Loucy (cell line): Measurements from ENCODE around the gene HOXD13.
A peak's percentile ranks its signal among the peaks of the same experiment; 100 is the strongest.

Experiments
- H2AFZ ChIP-seq: fragments of 200-600 bp; sonication (generic); 2 replicates; pipeline ENCODE4 v1.6.0; 2016; ENCODE audit warnings: antibody characterized with exemption, mild to moderate bottlenecking, low read length, moderate library complexity
- H3F3A ChIP-seq: fragments of 200-600 bp; 2 replicates; pipeline ENCODE4 v1.6.0; 2016; ENCODE audit warnings: antibody characterized with exemption, low read depth, mild to moderate bottlenecking
- H3K27me3 ChIP-seq: fragments of 200-600 bp; sonication (generic); 2 replicates; pipeline ENCODE4 v1.6.1; 2014; ENCODE audit warnings: low read length, mild to moderate bottlenecking; ENCODE audit not compliant: insufficient read depth, poor library complexity, severe bottlenecking
- H3K36me3 ChIP-seq: fragments of 200-600 bp; sonication (generic); 2 replicates; pipeline ENCODE4 v1.6.1; 2016; ENCODE audit warnings: low read length; ENCODE audit not compliant: insufficient read depth
- H3K4me1 ChIP-seq: fragments of 200-600 bp; sonication (generic); 2 replicates; pipeline ENCODE4 v1.5.1; 2014; ENCODE audit warnings: low read length, mild to moderate bottlenecking; ENCODE audit not compliant: insufficient read depth, poor library complexity, severe bottlenecking
- H3K4me2 ChIP-seq: fragments of 200-600 bp; sonication (generic); 2 replicates; pipeline ENCODE4 v1.6.0; 2014; ENCODE audit warnings: antibody characterized with exemption, low read length, low read depth, mild to moderate bottlenecking; ENCODE audit not compliant: poor library complexity, severe bottlenecking
- H3K4me3 ChIP-seq: fragments of 200-600 bp; sonication (generic); 2 replicates; pipeline ENCODE4 v1.5.1; 2014; ENCODE audit warnings: low read length, mild to moderate bottlenecking, mixed read lengths; ENCODE audit not compliant: poor library complexity, severe bottlenecking
- H3K79me2 ChIP-seq: fragments of 200-600 bp; sonication (generic); 2 replicates; pipeline ENCODE4 v1.6.1; 2014; ENCODE audit warnings: low read length; ENCODE audit not compliant: insufficient read depth
- H3K9ac ChIP-seq: fragments of 200-600 bp; sonication (generic); 2 replicates; pipeline ENCODE4 v1.6.0; 2014; ENCODE audit warnings: mild to moderate bottlenecking, low read depth, low read length, moderate library complexity; ENCODE audit not compliant: poor library complexity, severe bottlenecking
- H3K9me2 ChIP-seq: fragments of 200-600 bp; sonication (generic); replicated peaks from 2 replicates; pipeline ENCODE4 v1.6.1; 2016; ENCODE audit warnings: low read depth, low read length, mixed read lengths
- H3K9me3 ChIP-seq: fragments of 200-600 bp; sonication (generic); 2 replicates; pipeline ENCODE4 v1.6.1; 2014; ENCODE audit warnings: mild to moderate bottlenecking, antibody characterized with exemption, low read length, low read depth; ENCODE audit not compliant: insufficient read depth
- H4K20me1 ChIP-seq: fragments of 200-600 bp; sonication (generic); 2 replicates; pipeline ENCODE4 v1.6.0; 2014; ENCODE audit warnings: antibody characterized with exemption, low read length, mild to moderate bottlenecking; ENCODE audit not compliant: insufficient read depth, poor library complexity, severe bottlenecking
- EZH2phosphoT487 ChIP-seq: fragments of 200-600 bp; IDR thresholded peaks from 2 replicates; pipeline ENCODE4 v1.6.1; 2018; ENCODE audit warnings: antibody characterized with exemption, mild to moderate bottlenecking, moderate library complexity, borderline replicate concordance
- TF ChIP-seq, protein P1 (sequence below): fragments of 200-600 bp; sonication (generic); conservative IDR thresholded peaks from 2 replicates; pipeline ENCODE4 v1.5.1; 2014; ENCODE audit warnings: mild to moderate bottlenecking, antibody characterized with exemption, low read length

Gene HOXD13

DNA sequence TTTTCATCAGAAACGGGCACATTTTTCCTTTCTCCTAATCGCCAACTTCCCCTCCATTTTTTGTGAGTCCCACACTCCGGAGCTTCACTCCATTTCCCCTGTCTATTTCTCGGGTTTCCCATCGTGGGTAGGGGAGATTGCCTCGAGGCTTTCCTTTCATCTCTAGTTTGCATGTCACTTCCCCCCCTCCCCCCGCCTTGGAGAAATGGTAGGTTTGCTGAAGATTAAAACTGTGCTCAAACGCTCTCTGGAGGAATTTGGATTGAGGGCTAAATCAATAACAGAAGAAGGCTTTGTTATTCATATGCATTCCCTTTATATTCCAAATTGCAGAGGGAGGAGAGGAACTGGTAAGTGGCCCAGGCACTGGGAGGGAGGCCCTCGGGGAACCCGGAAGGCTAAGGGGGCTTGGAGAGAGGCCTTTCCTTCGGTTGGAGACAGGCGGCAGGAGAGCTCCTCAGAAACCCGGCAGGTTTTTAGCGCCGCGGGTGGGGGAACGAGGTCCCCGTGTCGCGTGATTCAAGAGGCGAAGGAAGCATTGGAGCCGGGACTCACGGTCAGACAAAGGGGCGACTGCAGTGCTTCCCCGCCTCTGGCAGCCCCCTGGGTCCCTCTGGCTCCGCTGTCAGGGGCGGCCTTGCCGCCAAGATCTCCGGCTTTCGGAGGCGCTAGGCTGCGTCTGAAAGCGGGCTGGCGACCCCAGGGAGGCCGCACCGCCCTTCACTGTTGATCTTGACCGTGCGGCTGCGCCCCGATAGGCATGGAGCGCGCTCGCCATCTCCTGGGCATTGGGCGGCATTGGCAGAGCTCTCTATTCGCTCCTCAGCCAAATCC lies 4.7 kb downstream of the HOXD13 start:
- H3K27me3 ChIP-seq = no peaks in the 10 kb centered on the region
- peaks cover 17% of the 10 kb centered on the region for H3K4me1 ChIP-seq
- H3F3A ChIP-seq = no peaks in the 10 kb centered on the region
- H3K36me3 ChIP-seq = no peaks in the 10 kb centered on the region
- H2AFZ ChIP-seq = peak overlapping the region; percentile 90
- H3K9ac ChIP-seq = peak overlapping the region; percentile 90
- H3K4me2 ChIP-seq = peak overlapping the region; percentile 96
- no peaks in the 10 kb centered on the region for H3K9me3 ChIP-seq
- no peak for TF ChIP-seq EZH2phosphoT487
- TF ChIP-seq, protein P1, sequence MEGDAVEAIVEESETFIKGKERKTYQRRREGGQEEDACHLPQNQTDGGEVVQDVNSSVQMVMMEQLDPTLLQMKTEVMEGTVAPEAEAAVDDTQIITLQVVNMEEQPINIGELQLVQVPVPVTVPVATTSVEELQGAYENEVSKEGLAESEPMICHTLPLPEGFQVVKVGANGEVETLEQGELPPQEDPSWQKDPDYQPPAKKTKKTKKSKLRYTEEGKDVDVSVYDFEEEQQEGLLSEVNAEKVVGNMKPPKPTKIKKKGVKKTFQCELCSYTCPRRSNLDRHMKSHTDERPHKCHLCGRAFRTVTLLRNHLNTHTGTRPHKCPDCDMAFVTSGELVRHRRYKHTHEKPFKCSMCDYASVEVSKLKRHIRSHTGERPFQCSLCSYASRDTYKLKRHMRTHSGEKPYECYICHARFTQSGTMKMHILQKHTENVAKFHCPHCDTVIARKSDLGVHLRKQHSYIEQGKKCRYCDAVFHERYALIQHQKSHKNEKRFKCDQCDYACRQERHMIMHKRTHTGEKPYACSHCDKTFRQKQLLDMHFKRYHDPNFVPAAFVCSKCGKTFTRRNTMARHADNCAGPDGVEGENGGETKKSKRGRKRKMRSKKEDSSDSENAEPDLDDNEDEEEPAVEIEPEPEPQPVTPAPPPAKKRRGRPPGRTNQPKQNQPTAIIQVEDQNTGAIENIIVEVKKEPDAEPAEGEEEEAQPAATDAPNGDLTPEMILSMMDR = peak; percentile 79
- no peaks in the 10 kb centered on the region for H3K79me2 ChIP-seq
- H3K9me2 ChIP-seq = no peaks in the 10 kb centered on the region
- peak overlapping the region; percentile 83 for H3K4me3 ChIP-seq
- no peaks in the 10 kb centered on the region for H4K20me1 ChIP-seq

DNA sequence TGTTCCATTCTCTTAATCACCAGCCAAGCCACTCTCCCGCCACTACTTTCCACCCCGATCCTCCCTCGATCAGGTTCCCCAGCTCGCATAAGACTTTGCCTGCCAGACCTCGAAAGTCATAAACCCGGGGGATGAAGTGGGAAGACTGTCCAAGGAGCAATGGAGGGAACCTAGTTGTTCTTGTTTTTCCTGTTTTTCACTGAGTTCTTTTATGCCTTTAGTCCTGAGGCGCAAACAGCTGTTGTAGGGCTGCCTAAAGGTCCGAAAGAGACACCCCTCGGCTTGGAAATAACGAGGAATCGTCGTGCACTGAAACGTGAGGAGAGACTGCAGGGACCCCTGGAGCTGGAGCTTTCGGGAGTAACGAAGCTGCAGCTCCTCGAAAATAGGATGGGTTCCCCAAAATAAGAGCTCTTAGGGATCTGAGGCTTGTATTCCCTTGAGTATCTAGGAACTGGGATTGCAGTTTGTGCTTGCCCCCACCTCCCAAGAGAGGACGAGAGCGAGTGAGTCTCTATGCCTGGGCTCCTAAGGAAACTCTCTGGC lies 5.4 kb downstream of the HOXD13 start:
- peaks cover 17% of the 10 kb centered on the region for H3K4me1 ChIP-seq
- peak overlapping the region; percentile 90 for H3K9ac ChIP-seq
- peak overlapping the region; percentile 90 for H2AFZ ChIP-seq
- no peaks in the 10 kb centered on the region for H3K36me3 ChIP-seq
- TF ChIP-seq EZH2phosphoT487 = no peak
- TF ChIP-seq, protein P1 = no peak
- no peaks in the 10 kb centered on the region for H3K9me2 ChIP-seq
- H3K4me3 ChIP-seq = peak overlapping the region; percentile 83
- peak overlapping the region; percentile 96 for H3K4me2 ChIP-seq
- H3K79me2 ChIP-seq = no peaks in the 10 kb centered on the region
- no peaks in the 10 kb centered on the region for H3K27me3 ChIP-seq
- no peaks in the 10 kb centered on the region for H4K20me1 ChIP-seq
- no peaks in the 10 kb centered on the region for H3K9me3 ChIP-seq
- H3F3A ChIP-seq = no peaks in the 10 kb centered on the region

DNA sequence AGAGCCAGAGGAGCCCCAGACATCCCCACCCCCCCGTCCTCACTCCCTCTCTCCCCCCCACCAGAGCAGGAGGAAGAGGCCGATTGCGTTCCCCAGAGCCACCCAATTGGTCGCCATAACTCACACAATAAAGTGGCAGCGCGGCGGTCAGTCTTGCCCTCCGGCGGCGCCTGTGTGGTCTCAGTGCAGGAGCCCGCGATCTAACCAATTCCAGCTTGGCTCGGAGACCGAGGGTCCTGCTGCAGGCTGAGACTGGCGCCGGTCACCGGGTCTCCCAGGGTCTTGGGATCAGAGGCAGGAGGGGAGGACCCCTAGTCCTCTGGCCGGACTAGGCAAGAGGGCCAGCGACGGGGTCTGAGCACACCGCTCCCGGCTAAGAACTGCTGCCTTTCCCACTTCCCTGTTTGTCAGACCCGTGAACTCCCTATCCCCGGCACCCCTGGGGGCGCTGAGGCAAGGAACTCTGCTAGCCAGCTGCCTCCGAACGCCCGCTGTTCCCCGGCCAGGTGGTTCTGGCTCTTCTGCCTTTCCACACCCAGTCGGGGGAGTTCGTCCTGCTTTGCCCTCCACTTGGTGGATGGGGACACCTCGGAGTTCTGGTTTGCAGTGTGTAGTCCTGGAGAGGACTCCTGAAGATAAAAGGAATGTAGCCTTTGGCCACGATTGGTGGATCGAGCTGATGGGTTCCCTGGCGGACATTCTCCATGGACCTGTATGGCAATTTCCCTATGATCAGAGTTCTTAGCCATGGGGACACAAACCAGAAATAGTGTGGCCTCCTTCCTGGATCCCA lies 6.0 kb downstream of the HOXD13 start:
- Histone ChIP-seq H3K79me2 (no peaks in the 10 kb centered on the region), H3K9me3 (no peaks in the 10 kb centered on the region), H4K20me1 (no peaks in the 10 kb centered on the region), H2AFZ (peak overlapping the region; percentile 90; the same call in 1 of the 2 replicates), H3K4me1 (peaks cover 17% of the 10 kb centered on the region), H3K9me2 (no peaks in the 10 kb centered on the region), H3K4me2 (no peak overlapping the region), H3K36me3 (no peaks in the 10 kb centered on the region), H3K27me3 (no peaks in the 10 kb centered on the region), H3F3A (no peaks in the 10 kb centered on the region), H3K9ac (no peak overlapping the region), H3K4me3 (no peak overlapping the region)
- TF ChIP-seq EZH2phosphoT487 = no peak
- TF ChIP-seq, protein P1 = no peak
